HG03520 (cell line): ENCODE data around the gene POTEF.
"Not testable (repeated sequence)": the region's sequence is repeated elsewhere in the genome, so short reads cannot be mapped to it uniquely, and the experiment has no call there.

Source experiments
- ATAC-seq: cut with Tn5 transposase; IDR thresholded peaks from one replicate; pipeline ENCODE4 v1.9.1; 2021; ENCODE audit warnings: mild to moderate bottlenecking, moderate library complexity; ENCODE audit not compliant: unreplicated experiment

POTEF gene

GRCh38 chr2:130129120-130129829 is at the start of gene POTEF:
POTEF (minus strand) TSS chr2:130129222; CDS start chr2:130120515, 8,707 bp downstream.
- not testable (repeated sequence) for ATAC-seq

GRCh38 chr2:130174866-130175265 is 45.8 kb upstream of the POTEF start:
- ATAC-seq = peak; percentile 86

GRCh38 chr2:130169896-130170295 is 40.9 kb upstream of the POTEF start:
- no peak for ATAC-seq

- not testable (repeated sequence) for ATAC-seq
Measured at GRCh38 chr2:130169163-130169562, 40.1 kb upstream of the POTEF start.

- not testable (repeated sequence) for ATAC-seq
Measured at GRCh38 chr2:130166611-130167010, 37.6 kb upstream of the POTEF start.

- ATAC-seq = no peak
Measured at GRCh38 chr2:130165293-130166016, 36.4 kb upstream of the POTEF start.

- ATAC-seq = no peak
Measured at GRCh38 chr2:130162968-130163367, 33.9 kb upstream of the POTEF start.

GRCh38 chr2:130162486-130162885 is 33.5 kb upstream of the POTEF start:
- not testable (repeated sequence) for ATAC-seq

- not testable (repeated sequence) for ATAC-seq
Measured at GRCh38 chr2:130160838-130161705, 32.0 kb upstream of the POTEF start.

GRCh38 chr2:130160131-130160530 is 31.1 kb upstream of the POTEF start:
- no peak for ATAC-seq

GRCh38 chr2:130159376-130159775 is 30.4 kb upstream of the POTEF start:
- ATAC-seq = not testable (repeated sequence)

- ATAC-seq = no peak
Measured at GRCh38 chr2:130158631-130159030, 29.6 kb upstream of the POTEF start.

- peak; percentile 80 for ATAC-seq
Measured at GRCh38 chr2:130157825-130158514, 28.9 kb upstream of the POTEF start.

- ATAC-seq = not testable (repeated sequence)
Measured at GRCh38 chr2:130157354-130157753, 28.3 kb upstream of the POTEF start.

- no peak for ATAC-seq
Measured at GRCh38 chr2:130156624-130157004, 27.6 kb upstream of the POTEF start.

- not testable (repeated sequence) for ATAC-seq
Measured at GRCh38 chr2:130155956-130156623, 27.1 kb upstream of the POTEF start.

- no peak for ATAC-seq
Measured at GRCh38 chr2:130154773-130155765, 26.0 kb upstream of the POTEF start.

- not testable (repeated sequence) for ATAC-seq
Measured at GRCh38 chr2:130154423-130154770, 25.4 kb upstream of the POTEF start.
